MM.1S (cell line): Measurements from ENCODE around the gene MVB12B.

Experiments used
- CTCF ChIP-seq: fragments of 300-600 bp; sonication (generic); IDR thresholded peaks from 2 replicates; pipeline ENCODE4 v1.5.1; 2016; ENCODE audit warnings: antibody characterized with exemption, low read length, mixed read lengths
- EZH2phosphoT487 ChIP-seq: fragments of 300-600 bp; sonication (generic); IDR thresholded peaks from 2 replicates; pipeline ENCODE4 v1.6.1; 2018; ENCODE audit warnings: antibody characterized with exemption, low read length

GRCh38 chr9:126514037-126514821 is 187.6 kb downstream of the MVB12B start:
- TF ChIP-seq CTCF (no peak; the same call in 1 of the 2 replicates), EZH2phosphoT487 (no peak)
